ENCODE results near the gene CRACR2A. TPM values are rescaled to one million over a fixed set of nuclear protein-coding genes. Genes with fewer than 3 reads are reported as not detected.

CRACR2A gene
- total and polyA plus RNA-seq, 10 of the 15 experiments (the other 5 are each of a cell fraction or from before 2014, with no cell fraction given), result 2.1 to 18.0 (median 13.2) TPM

DNA sequence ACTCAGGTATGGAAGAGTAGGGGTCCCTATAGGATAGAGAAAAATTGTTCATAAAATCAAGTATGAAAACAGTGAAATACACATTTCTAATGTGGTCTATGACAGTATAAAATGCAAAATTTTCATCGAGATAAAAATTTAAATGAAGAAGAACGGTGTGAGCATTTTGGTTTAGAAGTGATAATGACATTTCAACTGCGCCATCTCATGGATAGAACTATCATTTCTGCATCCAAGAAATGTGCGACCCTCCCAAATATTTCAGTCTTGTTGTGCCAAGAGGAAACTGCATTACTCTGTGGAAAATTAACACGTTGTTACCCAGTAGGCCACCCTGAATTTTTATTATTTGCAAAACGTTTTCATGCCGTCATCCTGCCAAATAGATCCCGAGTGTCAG, 108.8 kb downstream of the CRACR2A start:
- no peak overlapping the region for H3K4me3 ChIP-seq
- no peak for DNase-seq (ENCODE audit: low read depth, low spot score)
- ChIA-PET POLR2A (no interaction called here), CTCF (no interaction called here), SMC1A (ENCODE audit: uncharacterized antibody, unreplicated experiment) (no interaction called here), RAD21 (ENCODE audit: unreplicated experiment) (no interaction called here)
- FAIRE-seq, result no peak
- H3K4me2 ChIP-seq (ENCODE audit: control insufficient read depth, insufficient read depth), result no peak overlapping the region
- BruUV-seq (replicated peaks), result no TSS peak
- intact Hi-C loops (cut with micrococcal nuclease; ENCODE audit: unreplicated experiment) (no loop called here), in situ Hi-C loops (cut with MboI) (no loop called here)
- H2AFZ ChIP-seq (ENCODE audit: control insufficient read depth, low read depth, low read length), result no peak overlapping the region
- H3K9me3 ChIP-seq (replicated peaks; ENCODE audit: control insufficient read depth, insufficient read depth, low read length), result no peaks in the 10 kb centered on the region
- 93% methylated on average over 8 of the region's 8 CpGs for WGBS (ENCODE audit: insufficient coverage, insufficient replicate concordance, low lambda C conversion rate, missing lambda C conversion rate)
- H4K20me1 ChIP-seq (ENCODE audit: control insufficient read depth, insufficient read depth), result no peaks in the 10 kb centered on the region
- ATAC-seq, result no peak
- H3K27me3 ChIP-seq (replicated peaks in 1 of 2; ENCODE audit: control insufficient read depth in 2 of 2, insufficient read depth in 2 of 2, low read length in 1 of 2), result no peaks in the 10 kb centered on the region
- no peaks in the 10 kb centered on the region for H3K4me1 ChIP-seq (ENCODE audit: control insufficient read depth, insufficient read depth, low read length)
- TF ChIP-seq ATF7 (IDR thresholded peaks at IDR 0.05; ENCODE audit: low read depth) (no peak), SREBF1 (IDR thresholded peaks at IDR 0.05; ENCODE audit: low read length) (no peak), TBL1XR1 (IDR thresholded peaks at IDR 0.05; ENCODE audit: low read depth, low read length) (no peak), CBFB (IDR thresholded peaks at IDR 0.05; ENCODE audit: low read depth) (no peak), FOXM1 (IDR thresholded peaks at IDR 0.05; ENCODE audit: low read depth, low read length) (no peak), ASH2L (IDR thresholded peaks at IDR 0.05; ENCODE audit: borderline replicate concordance, low read depth) (no peak), RELA (IDR thresholded peaks at IDR 0.05; ENCODE audit: borderline replicate concordance, partially characterized antibody) (no peak)
- TF ChIP-seq, protein P1, sequence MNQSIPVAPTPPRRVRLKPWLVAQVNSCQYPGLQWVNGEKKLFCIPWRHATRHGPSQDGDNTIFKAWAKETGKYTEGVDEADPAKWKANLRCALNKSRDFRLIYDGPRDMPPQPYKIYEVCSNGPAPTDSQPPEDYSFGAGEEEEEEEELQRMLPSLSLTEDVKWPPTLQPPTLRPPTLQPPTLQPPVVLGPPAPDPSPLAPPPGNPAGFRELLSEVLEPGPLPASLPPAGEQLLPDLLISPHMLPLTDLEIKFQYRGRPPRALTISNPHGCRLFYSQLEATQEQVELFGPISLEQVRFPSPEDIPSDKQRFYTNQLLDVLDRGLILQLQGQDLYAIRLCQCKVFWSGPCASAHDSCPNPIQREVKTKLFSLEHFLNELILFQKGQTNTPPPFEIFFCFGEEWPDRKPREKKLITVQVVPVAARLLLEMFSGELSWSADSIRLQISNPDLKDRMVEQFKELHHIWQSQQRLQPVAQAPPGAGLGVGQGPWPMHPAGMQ (IDR thresholded peaks at IDR 0.05; ENCODE audit: borderline replicate concordance), result no peak
- TF ChIP-seq, protein P2, sequence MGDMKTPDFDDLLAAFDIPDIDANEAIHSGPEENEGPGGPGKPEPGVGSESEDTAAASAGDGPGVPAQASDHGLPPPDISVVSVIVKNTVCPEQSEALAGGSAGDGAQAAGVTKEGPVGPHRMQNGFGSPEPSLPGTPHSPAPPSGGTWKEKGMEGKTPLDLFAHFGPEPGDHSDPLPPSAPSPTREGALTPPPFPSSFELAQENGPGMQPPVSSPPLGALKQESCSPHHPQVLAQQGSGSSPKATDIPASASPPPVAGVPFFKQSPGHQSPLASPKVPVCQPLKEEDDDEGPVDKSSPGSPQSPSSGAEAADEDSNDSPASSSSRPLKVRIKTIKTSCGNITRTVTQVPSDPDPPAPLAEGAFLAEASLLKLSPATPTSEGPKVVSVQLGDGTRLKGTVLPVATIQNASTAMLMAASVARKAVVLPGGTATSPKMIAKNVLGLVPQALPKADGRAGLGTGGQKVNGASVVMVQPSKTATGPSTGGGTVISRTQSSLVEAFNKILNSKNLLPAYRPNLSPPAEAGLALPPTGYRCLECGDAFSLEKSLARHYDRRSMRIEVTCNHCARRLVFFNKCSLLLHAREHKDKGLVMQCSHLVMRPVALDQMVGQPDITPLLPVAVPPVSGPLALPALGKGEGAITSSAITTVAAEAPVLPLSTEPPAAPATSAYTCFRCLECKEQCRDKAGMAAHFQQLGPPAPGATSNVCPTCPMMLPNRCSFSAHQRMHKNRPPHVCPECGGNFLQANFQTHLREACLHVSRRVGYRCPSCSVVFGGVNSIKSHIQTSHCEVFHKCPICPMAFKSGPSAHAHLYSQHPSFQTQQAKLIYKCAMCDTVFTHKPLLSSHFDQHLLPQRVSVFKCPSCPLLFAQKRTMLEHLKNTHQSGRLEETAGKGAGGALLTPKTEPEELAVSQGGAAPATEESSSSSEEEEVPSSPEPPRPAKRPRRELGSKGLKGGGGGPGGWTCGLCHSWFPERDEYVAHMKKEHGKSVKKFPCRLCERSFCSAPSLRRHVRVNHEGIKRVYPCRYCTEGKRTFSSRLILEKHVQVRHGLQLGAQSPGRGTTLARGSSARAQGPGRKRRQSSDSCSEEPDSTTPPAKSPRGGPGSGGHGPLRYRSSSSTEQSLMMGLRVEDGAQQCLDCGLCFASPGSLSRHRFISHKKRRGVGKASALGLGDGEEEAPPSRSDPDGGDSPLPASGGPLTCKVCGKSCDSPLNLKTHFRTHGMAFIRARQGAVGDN (IDR thresholded peaks at IDR 0.05), result no peak
- TF ChIP-seq, protein P3, sequence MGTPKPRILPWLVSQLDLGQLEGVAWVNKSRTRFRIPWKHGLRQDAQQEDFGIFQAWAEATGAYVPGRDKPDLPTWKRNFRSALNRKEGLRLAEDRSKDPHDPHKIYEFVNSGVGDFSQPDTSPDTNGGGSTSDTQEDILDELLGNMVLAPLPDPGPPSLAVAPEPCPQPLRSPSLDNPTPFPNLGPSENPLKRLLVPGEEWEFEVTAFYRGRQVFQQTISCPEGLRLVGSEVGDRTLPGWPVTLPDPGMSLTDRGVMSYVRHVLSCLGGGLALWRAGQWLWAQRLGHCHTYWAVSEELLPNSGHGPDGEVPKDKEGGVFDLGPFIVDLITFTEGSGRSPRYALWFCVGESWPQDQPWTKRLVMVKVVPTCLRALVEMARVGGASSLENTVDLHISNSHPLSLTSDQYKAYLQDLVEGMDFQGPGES (IDR thresholded peaks at IDR 0.05), result no peak
- peaks cover 2 to 5% of the 10 kb centered on the region in 2 experiments for H3K36me3 ChIP-seq (ENCODE audit: control insufficient read depth in 2 of 2, insufficient read depth in 2 of 2, low read length in 1 of 2)
- no peak overlapping the region for H3K27ac ChIP-seq (ENCODE audit: control insufficient read depth, insufficient read depth)
- H3K79me2 ChIP-seq (ENCODE audit: control insufficient read depth, insufficient read depth, low read length), result no peaks in the 10 kb centered on the region
- no peak overlapping the region for H3K9ac ChIP-seq (ENCODE audit: control insufficient read depth, insufficient read depth, low read length)

All from GM12878 (cell line).